MG63 (cell line): ENCODE data around the gene UBL7. TPM values are rescaled to one million over a fixed set of nuclear protein-coding genes. Genes with fewer than 3 reads are reported as not detected.
A peak's percentile ranks its signal among the peaks of the same experiment; 100 is the strongest.
"Not testable (repeated sequence)": the region's sequence is repeated elsewhere in the genome, so short reads cannot be mapped to it uniquely, and the experiment has no call there.

Source experiments
- DNase-seq: peaks from one replicate; pipeline ENCODE4 v3.0.0-alpha.2; 2020
- H3K27me3 ChIP-seq: fragments of 250-450 bp; sonication (Bioruptor Pico); 2 replicates; pipeline ENCODE4 v1.5.1; 2020; ENCODE audit warnings: mild to moderate bottlenecking, moderate library complexity
- H3K36me3 ChIP-seq: fragments of 250-450 bp; sonication (Bioruptor Pico); 2 replicates; pipeline ENCODE4 v1.5.1; 2020; ENCODE audit warnings: mild to moderate bottlenecking, moderate library complexity
- H3K4me3 ChIP-seq: fragments of 250-450 bp; sonication (Bioruptor Pico); 2 replicates; pipeline ENCODE4 v1.5.1; 2020; ENCODE audit warnings: mild to moderate bottlenecking, moderate library complexity
- H3K9me3 ChIP-seq: fragments of 250-450 bp; sonication (Bioruptor Pico); 2 replicates; pipeline ENCODE4 v1.5.1; 2020; ENCODE audit warnings: mild to moderate bottlenecking, moderate library complexity
- total RNA-seq: library from RNA; depleted of rRNA; stranded (reverse); fragments of >200 nt; shearing (Covaris generic); gene quantifications from 2 replicates; pipeline ENCODE4 v1.2.3, GENCODE V29; 2014; ENCODE audit warnings: low replicate concordance

The UBL7 gene
- total RNA-seq, 1 experiment from 2014 or later: 90.0 TPM

GRCh38 chr15:74470631-74471395 is 9.9 kb upstream of the UBL7 start:
- H3K4me3 ChIP-seq: no peak overlapping the region
- DNase-seq: no peak
- no peaks in the 10 kb centered on the region for H3K27me3 ChIP-seq
- peaks cover 3% of the 10 kb centered on the region for H3K36me3 ChIP-seq
- no peaks in the 10 kb centered on the region for H3K9me3 ChIP-seq

DNA sequence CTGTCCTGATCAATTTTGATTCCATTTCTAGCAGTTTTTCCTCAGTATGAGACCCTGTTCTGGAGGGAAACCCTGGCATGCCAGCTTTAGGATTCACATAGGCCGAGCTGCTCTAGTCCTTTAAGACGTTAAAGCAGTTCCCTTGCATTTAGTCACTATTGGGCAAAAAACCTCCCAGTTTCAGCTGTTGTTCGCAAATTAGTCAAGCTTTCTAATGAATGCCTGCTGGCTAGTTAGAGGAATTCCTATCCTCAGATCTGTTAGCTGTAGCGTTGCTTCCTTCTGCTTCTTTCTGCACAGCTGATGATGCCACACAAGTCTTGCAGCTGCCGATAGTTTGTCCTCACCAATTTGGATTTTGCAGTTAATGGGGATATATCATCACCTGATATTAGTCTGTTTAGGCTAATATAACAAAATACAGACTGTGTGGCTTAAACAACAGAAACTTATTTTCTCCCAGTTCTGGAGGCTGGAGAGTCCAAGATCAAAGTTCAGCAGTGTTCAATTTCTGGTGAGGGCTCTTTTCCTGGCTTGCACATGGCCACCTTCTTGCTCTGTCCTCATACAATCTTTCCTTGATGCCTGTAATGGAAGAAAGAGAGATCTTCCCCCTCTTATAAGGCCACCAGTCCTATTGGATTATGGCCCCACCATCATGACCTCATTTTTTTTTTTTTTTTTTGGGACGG is 7.5 kb upstream of the UBL7 start:
- Histone ChIP-seq H3K9me3 (peaks cover 7% of the 10 kb centered on the region), H3K27me3 (no peaks in the 10 kb centered on the region), H3K36me3 (peaks cover 5% of the 10 kb centered on the region), H3K4me3 (no peak overlapping the region)
- DNase-seq: no peak

DNA sequence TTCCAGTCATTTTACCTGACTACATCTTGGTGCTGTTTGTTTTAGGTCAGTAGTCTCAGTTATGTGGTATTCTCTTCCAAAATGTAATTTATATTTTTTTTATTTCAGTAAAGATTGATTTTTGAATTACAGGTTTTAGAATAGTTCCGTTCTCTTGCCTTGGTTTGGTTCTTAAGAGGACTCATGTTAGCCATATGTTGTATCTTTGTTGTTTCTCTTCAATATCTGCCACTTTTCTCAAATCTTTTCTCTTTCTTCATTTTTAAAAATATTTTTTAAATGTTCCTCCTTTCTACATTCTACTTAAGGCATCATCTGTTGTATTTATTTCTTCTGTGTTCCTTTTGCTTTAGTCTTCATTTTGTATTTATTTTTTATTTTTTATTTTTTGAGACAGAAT is 5.6 kb upstream of the UBL7 start:
- Histone ChIP-seq H3K9me3 (peaks cover 10% of the 10 kb centered on the region), H3K4me3 (no peak overlapping the region), H3K27me3 (no peaks in the 10 kb centered on the region), H3K36me3 (peaks cover 5% of the 10 kb centered on the region)
- no peak for DNase-seq

DNA sequence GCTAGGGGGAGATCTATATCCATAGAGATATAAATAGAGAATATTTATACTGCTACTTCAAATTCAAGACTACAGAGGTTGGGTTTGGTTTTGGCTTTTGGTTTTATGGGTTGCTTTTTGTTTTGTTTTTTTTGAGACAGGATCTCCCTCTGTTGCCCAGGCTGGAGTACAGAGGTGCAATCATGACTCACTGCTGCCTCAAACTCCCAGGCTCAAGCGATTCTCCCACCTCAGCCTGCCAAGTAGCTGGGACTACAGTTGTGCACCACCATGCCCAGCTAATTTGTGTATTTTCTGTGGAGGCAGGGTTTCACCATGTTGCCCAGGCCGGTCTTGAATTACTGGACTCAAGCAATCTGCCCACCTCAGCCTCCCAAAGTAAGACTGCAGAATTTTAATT is 3.9 kb upstream of the UBL7 start:
- Histone ChIP-seq H3K9me3 (peaks cover 10% of the 10 kb centered on the region), H3K4me3 (no peak overlapping the region), H3K27me3 (no peaks in the 10 kb centered on the region), H3K36me3 (peaks cover 5% of the 10 kb centered on the region; the same call in 1 of the 2 replicates)
- peak; percentile 53 for DNase-seq

GRCh38 chr15:74464216-74464615 is 3.3 kb upstream of the UBL7 start:
- no peak for DNase-seq
- Histone ChIP-seq H3K27me3 (no peaks in the 10 kb centered on the region), H3K9me3 (peaks cover 10% of the 10 kb centered on the region), H3K4me3 (no peak overlapping the region), H3K36me3 (peaks cover 5% of the 10 kb centered on the region; the same call in 1 of the 2 replicates)

DNA sequence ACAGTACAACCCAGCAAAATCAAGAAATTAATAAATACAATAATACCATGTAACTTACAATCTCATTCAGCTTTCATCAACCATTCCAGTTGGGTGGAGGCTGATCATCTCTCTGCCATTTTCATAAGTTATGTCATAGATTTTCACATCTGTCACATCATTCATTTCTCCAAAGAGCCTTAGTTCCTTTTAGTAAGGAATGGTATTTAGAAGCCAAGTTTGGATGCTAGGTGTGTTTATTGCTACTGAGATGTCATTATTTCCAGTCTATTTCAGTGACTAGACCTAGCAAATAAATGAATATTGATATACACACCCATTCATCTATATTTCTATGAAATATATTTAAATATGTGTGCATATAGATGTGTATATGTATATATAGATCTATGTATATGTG is 2.7 kb upstream of the UBL7 start:
- Histone ChIP-seq H3K9me3 (peaks cover 10% of the 10 kb centered on the region), H3K36me3 (peaks cover 8% of the 10 kb centered on the region), H3K4me3 (no peak overlapping the region), H3K27me3 (no peaks in the 10 kb centered on the region)
- no peak for DNase-seq

GRCh38 chr15:74461847-74462511 is 1.0 kb upstream of the UBL7 start:
- H3K4me3 ChIP-seq: peak overlapping the region; percentile 75
- DNase-seq: no peak
- H3K9me3 ChIP-seq: peaks cover 10% of the 10 kb centered on the region
- no peaks in the 10 kb centered on the region for H3K27me3 ChIP-seq
- H3K36me3 ChIP-seq: peaks cover 13% of the 10 kb centered on the region

- peaks cover 21% of the 10 kb centered on the region for H3K36me3 ChIP-seq
- H3K27me3 ChIP-seq: no peaks in the 10 kb centered on the region
- H3K9me3 ChIP-seq: peaks cover 10% of the 10 kb centered on the region
- H3K4me3 ChIP-seq: peak overlapping the region; percentile 75
- no peak for DNase-seq
Measured at GRCh38 chr15:74460298-74460697, 662 bp downstream of the UBL7 start.

DNA sequence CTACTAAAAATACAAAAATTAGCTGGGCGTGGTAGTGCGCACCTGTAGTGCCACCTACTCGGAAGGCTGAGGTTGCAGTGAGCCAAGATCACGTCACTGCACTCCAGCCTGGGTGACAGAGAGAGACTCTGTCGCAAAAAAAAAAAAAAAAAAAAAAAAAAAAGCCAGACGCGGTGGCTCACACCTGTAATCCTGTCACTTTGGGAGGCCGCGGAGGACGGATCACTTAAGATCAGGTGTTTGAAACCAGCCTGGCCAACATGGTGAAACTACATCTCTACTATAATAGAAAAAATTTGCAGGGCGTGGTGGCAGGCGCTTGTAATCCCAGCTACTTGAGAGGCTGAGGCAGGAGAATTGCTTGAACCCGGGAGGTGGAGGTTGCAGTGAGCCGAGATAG is 1.2 kb downstream of the UBL7 start:
- Histone ChIP-seq H3K4me3 (peak overlapping the region; percentile 75; the same call in 1 of the 2 replicates), H3K9me3 (peaks cover 10% of the 10 kb centered on the region), H3K36me3 (peaks cover 26% of the 10 kb centered on the region)
- not testable (repeated sequence) for DNase-seq, H3K27me3 ChIP-seq

DNA sequence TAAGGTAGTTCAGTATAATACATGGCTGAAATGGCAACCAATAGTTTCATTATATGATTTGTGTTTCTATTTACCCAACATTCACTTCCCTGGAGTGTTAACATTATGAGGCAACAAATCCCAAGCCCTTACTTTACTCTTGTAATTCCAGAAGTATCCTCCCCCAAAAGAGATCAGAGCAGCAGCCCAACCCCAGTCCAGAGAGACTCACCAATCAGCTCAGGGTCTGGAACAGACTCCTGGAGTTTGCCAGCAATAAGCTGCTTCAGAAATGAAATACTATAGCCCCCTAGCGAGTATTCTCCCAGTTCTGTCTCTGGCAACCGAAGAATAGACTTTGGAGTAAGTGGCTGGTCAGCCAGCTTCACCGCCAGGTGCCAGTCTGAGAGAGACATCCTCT is 2.5 kb downstream of the UBL7 start:
- DNase-seq: no peak
- Histone ChIP-seq H3K9me3 (peaks cover 4% of the 10 kb centered on the region; the same call in 1 of the 2 replicates), H3K27me3 (no peaks in the 10 kb centered on the region), H3K4me3 (no peak overlapping the region), H3K36me3 (peaks cover 35% of the 10 kb centered on the region)

DNA sequence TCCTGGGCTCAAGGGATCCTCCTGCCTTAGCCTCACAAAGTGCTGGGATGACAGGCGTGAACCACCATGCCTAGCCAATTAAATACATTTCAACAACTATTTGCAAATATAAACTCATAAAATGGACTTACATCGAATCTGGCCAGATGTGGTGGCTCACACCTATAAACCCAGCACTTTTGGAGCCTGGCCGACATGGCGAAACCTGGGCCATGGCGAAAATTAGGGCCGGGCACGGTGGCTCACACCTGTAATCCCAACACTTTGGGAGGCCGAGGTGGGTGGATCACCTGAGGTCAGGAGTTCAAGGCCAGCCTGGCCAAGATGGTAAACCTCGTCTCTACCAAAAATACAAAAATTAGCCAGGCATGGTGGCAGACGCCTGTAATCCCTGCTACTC is 3.9 kb downstream of the UBL7 start:
- not testable (repeated sequence) for H3K9me3 ChIP-seq, DNase-seq, H3K27me3 ChIP-seq, H3K4me3 ChIP-seq
- peaks cover 42% of the 10 kb centered on the region for H3K36me3 ChIP-seq

DNA sequence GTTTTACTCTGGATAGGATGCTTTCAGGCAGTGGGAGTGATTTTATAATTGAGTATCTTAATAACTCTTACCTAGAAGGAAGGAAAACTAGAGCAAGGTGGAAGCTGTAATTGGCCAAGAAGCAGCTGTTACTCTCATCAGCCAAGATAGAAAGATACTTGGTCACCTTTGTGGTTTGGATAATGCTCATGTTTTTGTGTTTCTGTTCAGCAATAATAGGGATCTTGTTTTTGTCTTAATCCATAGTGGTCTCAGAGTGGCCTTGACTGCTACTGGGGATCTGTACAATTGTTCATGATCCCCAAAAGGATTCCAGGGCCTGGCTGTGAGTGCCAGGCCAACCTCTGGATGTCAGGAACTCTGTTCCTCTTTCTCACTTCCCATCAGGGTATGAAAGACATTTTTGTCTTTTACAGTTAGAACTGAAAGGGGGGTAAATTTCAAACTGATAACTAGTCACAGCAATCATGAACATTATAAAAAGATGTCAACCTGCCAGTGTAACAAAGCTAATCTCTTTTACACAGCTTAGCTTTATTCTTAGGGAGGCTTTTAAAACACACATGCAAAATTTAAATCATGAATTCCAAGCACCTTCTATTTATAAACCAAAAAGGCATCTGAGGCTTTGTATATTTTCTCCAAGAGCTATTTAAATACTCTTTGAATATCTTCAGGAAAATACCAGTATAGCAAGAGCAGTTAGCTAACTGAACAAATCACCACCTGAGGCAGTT is 6.0 kb downstream of the UBL7 start:
- H3K4me3 ChIP-seq: no peak overlapping the region
- no peak for DNase-seq
- H3K36me3 ChIP-seq: peaks cover 47% of the 10 kb centered on the region
- H3K9me3 ChIP-seq: no peaks in the 10 kb centered on the region
- H3K27me3 ChIP-seq: no peaks in the 10 kb centered on the region

DNA sequence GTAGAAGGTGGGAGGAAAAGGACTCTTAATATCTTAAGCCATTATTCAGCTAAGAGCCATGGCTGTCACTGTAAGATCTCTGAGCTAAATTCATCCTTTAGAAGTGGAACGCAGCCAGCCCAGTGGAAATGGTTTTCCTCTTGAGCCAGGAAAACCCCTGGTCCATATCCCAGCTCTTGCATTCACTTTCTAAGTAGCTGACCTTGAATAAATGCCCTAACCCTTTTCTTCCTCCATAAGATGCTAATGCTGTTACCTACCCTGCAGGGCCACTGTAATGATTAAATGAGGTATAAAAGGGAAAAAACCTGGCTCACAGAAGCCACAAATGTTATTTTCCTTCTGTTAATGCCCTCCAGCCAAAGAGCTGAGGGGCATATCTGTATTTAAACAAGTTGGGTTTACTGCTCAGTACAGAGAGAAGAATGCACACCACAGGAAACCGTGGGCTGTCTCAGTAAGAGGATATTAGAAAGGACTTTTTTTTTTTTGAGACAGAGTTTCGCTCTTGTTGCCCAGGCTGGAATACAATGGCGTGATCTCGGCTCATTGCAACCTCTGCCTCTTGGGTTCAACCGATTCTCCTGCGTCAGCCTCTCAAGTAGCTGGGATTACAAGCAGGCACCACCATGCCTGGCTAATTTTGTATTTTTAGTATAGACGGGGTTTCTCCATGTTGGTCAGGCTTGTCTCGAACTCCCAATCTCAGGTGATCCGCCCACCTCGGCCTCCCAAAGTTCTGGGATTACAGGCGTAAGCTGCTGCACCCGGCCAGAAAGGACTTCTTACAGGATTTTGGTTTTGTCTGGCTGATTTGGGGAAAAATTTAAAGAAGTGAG is 6.8 kb downstream of the UBL7 start:
- Histone ChIP-seq H3K36me3 (peaks cover 47% of the 10 kb centered on the region), H3K27me3 (no peaks in the 10 kb centered on the region), H3K9me3 (no peaks in the 10 kb centered on the region), H3K4me3 (no peak overlapping the region)
- DNase-seq: no peak

- Histone ChIP-seq H3K27me3 (no peaks in the 10 kb centered on the region), H3K9me3 (no peaks in the 10 kb centered on the region), H3K4me3 (no peak overlapping the region), H3K36me3 (peaks cover 53% of the 10 kb centered on the region)
- DNase-seq: no peak
Measured at GRCh38 chr15:74451861-74452835, 8.8 kb downstream of the UBL7 start.

GRCh38 chr15:74451322-74451721 is 9.6 kb downstream of the UBL7 start:
- H3K36me3 ChIP-seq: peaks cover 51% of the 10 kb centered on the region
- H3K27me3 ChIP-seq: no peaks in the 10 kb centered on the region
- no peaks in the 10 kb centered on the region for H3K9me3 ChIP-seq
- H3K4me3 ChIP-seq: no peak overlapping the region
- DNase-seq: no peak
